Gastrocnemius medialis (tissue), 4 donors: ENCODE measurements around the gene OR10P1. TPM values are rescaled to one million over a fixed set of nuclear protein-coding genes. Genes with fewer than 3 reads are reported as not detected.

Experiments used
- ATAC-seq, 2 donors: fragments of 150-250 bp; one replicate each; pipeline ENCODE4 v1.9.1; 2016
- DNase-seq, 2 donors: peaks; one replicate each; pipeline ENCODE4 v3.0.0-alpha.2; 2019
- H3K27ac ChIP-seq, 4 donors: fragments of 200-600 bp; sonication (generic); 1 replicate in 1 of 4; 2 replicates in 3 of 4; pipeline ENCODE4 v1.5.1; 2016 to 2018; ENCODE audit warnings: mild to moderate bottlenecking in 2 of 4, moderate library complexity in 1 of 4
- H3K27me3 ChIP-seq, 3 donors: fragments of 200-600 bp; sonication (generic) in 2 of 3; 1 replicate in 1 of 3; 2 replicates in 2 of 3; pipeline versions ENCODE4 v1.5.1 to v1.6.0; 2016 to 2019; ENCODE audit warnings: mild to moderate bottlenecking in 1 of 3, moderate library complexity in 1 of 3
- H3K36me3 ChIP-seq, 2 donors: fragments of 200-600 bp; sonication (generic) in 1 of 2; one replicate each; pipeline ENCODE4 v1.5.1; 2017 to 2018
- H3K4me1 ChIP-seq, 2 donors: fragments of 200-600 bp; sonication (generic) in 1 of 2; one replicate each; pipeline ENCODE4 v1.5.1; 2016 to 2017; ENCODE audit warnings: mild to moderate bottlenecking in 2 of 2
- H3K4me3 ChIP-seq, 4 donors: fragments of 200-600 bp; sonication (generic) in 3 of 4; 1 replicate in 1 of 4; 2 replicates in 3 of 4; pipeline ENCODE4 v1.5.1; 2016 to 2019; ENCODE audit warnings: mild to moderate bottlenecking in 2 of 4
- H3K9me3 ChIP-seq, 3 donors: fragments of 200-600 bp; sonication (generic) in 2 of 3; 1 replicate in 1 of 3; 2 replicates in 2 of 3; pipeline ENCODE4 v1.5.1; 2016 to 2019
- POLR2A ChIP-seq, 2 donors: fragments of 450-650 bp; IDR thresholded peaks; one replicate each; pipeline ENCODE4 v1.6.1; 2017; ENCODE audit warnings: antibody characterized with exemption in 2 of 2, mild to moderate bottlenecking in 2 of 2, moderate library complexity in 2 of 2
- in situ Hi-C, 4 donors: fragments of 200-750 bp; cut with MboI; loops; one replicate each; pipeline versions ENCODE4 v1.15.0 to v1.8.0; 2017; ENCODE audit warnings: low sequenced_read_pairs in 4 of 4
- intact Hi-C: fragments of 100-400 bp; cut with DNase I; formaldehyde crosslinking; loops from one replicate; pipeline ENCODE4 v1.15.1; 2023; ENCODE audit warnings: low total_unique reads
- total RNA-seq, 4 donors: library from RNA; depleted of rRNA; stranded (reverse); fragments of >200 nt; gene quantifications; one replicate each; pipeline versions ENCODE4 v1.1.0 to v1.2.3, GENCODE V29; 2016
- TF ChIP-seq, protein P1 (sequence below), 5 experiments: fragments of 450-650 bp in 3 of 5; fragments of 200-600 bp in 2 of 5; sonication (generic) in 2 of 5; IDR thresholded peaks in 4 of 5; conservative IDR thresholded peaks in 1 of 5; 1 replicate in 4 of 5; 2 replicates in 1 of 5; pipeline ENCODE4 v1.5.1; 2016 to 2019; ENCODE audit warnings: antibody characterized with exemption in 5 of 5, mild to moderate bottlenecking in 3 of 5, moderate library complexity in 3 of 5

Gene OR10P1
- total RNA-seq, 4 donors from 2014 or later = not detected

GRCh38 chr12:55673638-55674037 lies 36.9 kb downstream of the OR10P1 start:
- H3K4me1 ChIP-seq = no peaks in the 10 kb centered on the region
- no peaks in the 10 kb centered on the region for H3K9me3 ChIP-seq
- in situ Hi-C loops = loop anchor here in 2 of 4 donors (10.0 to 25.0 kb wide), 2 partner anchors 51 to 139 kb away; partner anchors contain the start of genes CD63 (in 1 of the 2), ORMDL2 (in 1 of the 2), RDH5 (in 1 of the 2) and SARNP (in 1 of the 2)
- TF ChIP-seq, protein P1, sequence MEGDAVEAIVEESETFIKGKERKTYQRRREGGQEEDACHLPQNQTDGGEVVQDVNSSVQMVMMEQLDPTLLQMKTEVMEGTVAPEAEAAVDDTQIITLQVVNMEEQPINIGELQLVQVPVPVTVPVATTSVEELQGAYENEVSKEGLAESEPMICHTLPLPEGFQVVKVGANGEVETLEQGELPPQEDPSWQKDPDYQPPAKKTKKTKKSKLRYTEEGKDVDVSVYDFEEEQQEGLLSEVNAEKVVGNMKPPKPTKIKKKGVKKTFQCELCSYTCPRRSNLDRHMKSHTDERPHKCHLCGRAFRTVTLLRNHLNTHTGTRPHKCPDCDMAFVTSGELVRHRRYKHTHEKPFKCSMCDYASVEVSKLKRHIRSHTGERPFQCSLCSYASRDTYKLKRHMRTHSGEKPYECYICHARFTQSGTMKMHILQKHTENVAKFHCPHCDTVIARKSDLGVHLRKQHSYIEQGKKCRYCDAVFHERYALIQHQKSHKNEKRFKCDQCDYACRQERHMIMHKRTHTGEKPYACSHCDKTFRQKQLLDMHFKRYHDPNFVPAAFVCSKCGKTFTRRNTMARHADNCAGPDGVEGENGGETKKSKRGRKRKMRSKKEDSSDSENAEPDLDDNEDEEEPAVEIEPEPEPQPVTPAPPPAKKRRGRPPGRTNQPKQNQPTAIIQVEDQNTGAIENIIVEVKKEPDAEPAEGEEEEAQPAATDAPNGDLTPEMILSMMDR (IDR thresholded peaks at IDR 0.05 in 4 of 5, conservative IDR thresholded peaks at IDR 0.05 in 1 of 5) = no peak
- no peak for TF ChIP-seq POLR2A (IDR thresholded peaks at IDR 0.05)
- no peak overlapping the region for H3K4me3 ChIP-seq
- intact Hi-C loops = no loop called here
- no peaks in the 10 kb centered on the region for H3K27me3 ChIP-seq
- H3K36me3 ChIP-seq = no peaks in the 10 kb centered on the region
- DNase-seq (no peak), ATAC-seq (peak in 1 of 2 donors; percentile 45)
- no peak overlapping the region for H3K27ac ChIP-seq

GRCh38 chr12:55675666-55676065 lies 39.0 kb downstream of the OR10P1 start:
- Histone ChIP-seq H3K4me3 (no peak overlapping the region), H3K4me1 (no peaks in the 10 kb centered on the region), H3K36me3 (no peaks in the 10 kb centered on the region), H3K27ac (no peak overlapping the region), H3K27me3 (no peaks in the 10 kb centered on the region), H3K9me3 (no peaks in the 10 kb centered on the region)
- ATAC-seq = no peak
- in situ Hi-C loops = loop anchor here in 2 of 4 donors (5.0 to 10.0 kb wide), 2 partner anchors 42 to 49 kb away; partner anchors contain the start of genes BLOC1S1 (in 1 of the 2), CD63 (in 1 of the 2) and RDH5 (in 1 of the 2)
- no peak for DNase-seq
- intact Hi-C loops = no loop called here
- TF ChIP-seq, protein P1 (IDR thresholded peaks at IDR 0.05 in 4 of 5, conservative IDR thresholded peaks at IDR 0.05 in 1 of 5) = no peak
- TF ChIP-seq POLR2A (IDR thresholded peaks at IDR 0.05) = no peak

DNA sequence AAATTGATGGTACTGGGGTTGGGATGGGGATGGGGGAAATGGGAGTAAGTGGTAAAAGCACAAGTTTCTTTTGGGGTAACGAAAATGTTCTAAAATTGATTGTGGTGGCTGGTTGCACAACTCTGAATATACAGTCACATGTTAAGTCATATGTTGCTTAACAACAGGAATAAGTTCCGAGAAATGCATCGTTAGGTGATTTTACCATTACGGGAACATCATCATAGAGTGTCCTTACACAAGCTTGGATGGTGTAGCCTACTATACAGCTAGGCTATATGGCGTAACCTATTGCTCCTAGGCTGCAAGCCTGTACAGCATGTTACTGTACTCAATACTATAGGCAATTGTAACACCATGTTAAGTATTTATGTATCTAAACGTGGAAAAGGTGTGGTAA lies 40.0 kb downstream of the OR10P1 start:
- Histone ChIP-seq H3K27ac (no peak overlapping the region), H3K9me3 (no peaks in the 10 kb centered on the region), H3K4me3 (no peak overlapping the region), H3K27me3 (no peaks in the 10 kb centered on the region), H3K36me3 (no peaks in the 10 kb centered on the region), H3K4me1 (peaks cover 5 to 9% of the 10 kb centered on the region in 2 donors)
- in situ Hi-C loops = loop anchor here in 2 of 4 donors (5.0 to 10.0 kb wide), 2 partner anchors 41 to 48 kb away; partner anchors contain the start of genes BLOC1S1 (in 1 of the 2), CD63 (in 1 of the 2) and RDH5 (in 1 of the 2)
- TF ChIP-seq POLR2A (IDR thresholded peaks at IDR 0.05) = no peak
- TF ChIP-seq, protein P1 (IDR thresholded peaks at IDR 0.05 in 4 of 5, conservative IDR thresholded peaks at IDR 0.05 in 1 of 5) = no peak
- intact Hi-C loops = no loop called here
- DNase-seq (no peak), ATAC-seq (no peak)

DNA sequence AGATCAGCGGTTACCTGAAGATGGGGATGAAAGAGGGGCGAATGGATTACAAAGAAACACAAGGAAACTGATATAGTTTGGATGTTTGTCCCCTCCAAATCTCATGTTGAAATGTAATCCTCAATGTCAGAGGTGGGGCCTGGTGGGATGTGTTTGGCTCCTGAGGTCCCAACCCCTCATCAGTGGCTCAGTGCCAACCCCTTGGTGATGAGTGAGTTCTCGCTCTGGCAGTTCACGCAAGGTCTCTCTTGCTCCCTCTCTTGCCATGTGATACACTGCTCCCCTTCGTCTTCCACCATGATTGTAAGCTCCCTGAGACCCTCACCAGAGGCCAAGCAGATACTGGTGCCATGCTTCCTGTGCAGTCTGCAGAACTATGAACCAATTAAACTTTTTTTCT lies 43.0 kb downstream of the OR10P1 start:
- DNase-seq = peak in 1 of 2 donors; percentile 15
- in situ Hi-C loops = loop anchor here in 3 of 4 donors (5.0 to 10.0 kb wide), 3 partner anchors 38 to 45 kb away; partner anchors contain the start of genes RDH5 (in 2 of the 3), BLOC1S1 (in 1 of the 3) and CD63 (in 1 of the 3)

More for the DNA sequence above, 43.0 kb downstream of the OR10P1 start:
- H3K4me1 ChIP-seq = peaks cover 7 to 17% of the 10 kb centered on the region in 2 donors
- H3K4me3 ChIP-seq = no peak overlapping the region
- H3K36me3 ChIP-seq = no peaks in the 10 kb centered on the region
- intact Hi-C loops = no loop called here
- no peaks in the 10 kb centered on the region for H3K9me3 ChIP-seq
- H3K27ac ChIP-seq = no peak overlapping the region
- H3K27me3 ChIP-seq = no peaks in the 10 kb centered on the region
- ATAC-seq = no peak
- TF ChIP-seq, protein P1 (IDR thresholded peaks at IDR 0.05 in 4 of 5, conservative IDR thresholded peaks at IDR 0.05 in 1 of 5) = no peak
- no peak for TF ChIP-seq POLR2A (IDR thresholded peaks at IDR 0.05)
